DND-41 (cell line): ENCODE data around the gene SERHL2.
"Not testable (repeated sequence)": the region's sequence is repeated elsewhere in the genome, so short reads cannot be mapped to it uniquely, and the experiment has no call there.

Experiments used
- ATAC-seq: fragments of 200-7000 bp; cut with Tn5 transposase; 3 replicates; pipeline ENCODE4 v1.9.1; 2021; ENCODE audit warnings: low read depth; ENCODE audit not compliant: insufficient read depth
- DNase-seq: peaks from one replicate; pipeline ENCODE4 v3.0.0-alpha.2; 2020
- H2AFZ ChIP-seq: 2 replicates; pipeline ENCODE4 v1.6.0; 2012; ENCODE audit warnings: low read depth, low read length
- H3K27ac ChIP-seq: 2 replicates; pipeline ENCODE4 v1.5.1; 2012; ENCODE audit warnings: low read length, inconsistent platforms
- H3K27me3 ChIP-seq: fragments of 200-600 bp; sonication (generic); 2 replicates; pipeline ENCODE4 v1.6.0; 2012; ENCODE audit warnings: low read length, mild to moderate bottlenecking, inconsistent platforms; ENCODE audit not compliant: insufficient read depth, poor library complexity
- H3K36me3 ChIP-seq: 2 replicates; pipeline ENCODE4 v1.5.1; 2012; ENCODE audit warnings: low read length, inconsistent platforms; ENCODE audit not compliant: insufficient read depth
- H3K4me1 ChIP-seq: 2 replicates; pipeline ENCODE4 v1.5.1; 2012; ENCODE audit warnings: mild to moderate bottlenecking, low read length; ENCODE audit not compliant: insufficient read depth
- H3K4me2 ChIP-seq: 2 replicates; pipeline ENCODE4 v1.6.0; 2012; ENCODE audit warnings: mild to moderate bottlenecking, moderate library complexity, low read length, inconsistent platforms; ENCODE audit not compliant: insufficient read depth
- H3K4me3 ChIP-seq, 2 experiments: fragments of 200-600 bp in 1 of 2; shearing (Covaris generic) in 1 of 2; 2 replicates each; pipeline ENCODE4 v1.5.1; 2012 to 2016; ENCODE audit warnings: inconsistent platforms in 2 of 2, low read length in 2 of 2, mild to moderate bottlenecking in 2 of 2, low read depth in 1 of 2, moderate library complexity in 1 of 2
- H3K79me2 ChIP-seq: 2 replicates; pipeline ENCODE4 v1.6.0; 2012; ENCODE audit warnings: low read length, inconsistent platforms; ENCODE audit not compliant: insufficient read depth
- H3K9ac ChIP-seq: 2 replicates; pipeline ENCODE4 v1.6.0; 2012; ENCODE audit warnings: low read depth, mild to moderate bottlenecking, inconsistent platforms, low read length, moderate library complexity
- H3K9me3 ChIP-seq: 2 replicates; pipeline ENCODE4 v1.5.1; 2012; ENCODE audit warnings: low read length, moderate library complexity, mild to moderate bottlenecking, inconsistent platforms; ENCODE audit not compliant: insufficient read depth, severe bottlenecking
- H4K20me1 ChIP-seq: 2 replicates; pipeline ENCODE4 v1.6.0; 2012; ENCODE audit warnings: low read length; ENCODE audit not compliant: insufficient read depth
- EZH2 ChIP-seq: IDR thresholded peaks from 3 replicates; pipeline ENCODE4 v1.6.1; 2012; ENCODE audit warnings: borderline replicate concordance, low read depth, mild to moderate bottlenecking, moderate library complexity, low read length, inconsistent platforms; ENCODE audit not compliant: severe bottlenecking
- TF ChIP-seq, protein P1 (sequence below): IDR thresholded peaks from 2 replicates; pipeline ENCODE4 v1.5.1; 2012; ENCODE audit warnings: borderline replicate concordance, low read length, moderate library complexity, mild to moderate bottlenecking; ENCODE audit not compliant: poor library complexity, severe bottlenecking; ENCODE audit errors: extremely low read depth

Gene SERHL2, protein sequence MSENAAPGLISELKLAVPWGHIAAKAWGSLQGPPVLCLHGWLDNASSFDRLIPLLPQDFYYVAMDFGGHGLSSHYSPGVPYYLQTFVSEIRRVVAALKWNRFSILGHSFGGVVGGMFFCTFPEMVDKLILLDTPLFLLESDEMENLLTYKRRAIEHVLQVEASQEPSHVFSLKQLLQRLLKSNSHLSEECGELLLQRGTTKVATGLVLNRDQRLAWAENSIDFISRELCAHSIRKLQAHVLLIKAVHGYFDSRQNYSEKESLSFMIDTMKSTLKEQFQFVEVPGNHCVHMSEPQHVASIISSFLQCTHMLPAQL

DNA sequence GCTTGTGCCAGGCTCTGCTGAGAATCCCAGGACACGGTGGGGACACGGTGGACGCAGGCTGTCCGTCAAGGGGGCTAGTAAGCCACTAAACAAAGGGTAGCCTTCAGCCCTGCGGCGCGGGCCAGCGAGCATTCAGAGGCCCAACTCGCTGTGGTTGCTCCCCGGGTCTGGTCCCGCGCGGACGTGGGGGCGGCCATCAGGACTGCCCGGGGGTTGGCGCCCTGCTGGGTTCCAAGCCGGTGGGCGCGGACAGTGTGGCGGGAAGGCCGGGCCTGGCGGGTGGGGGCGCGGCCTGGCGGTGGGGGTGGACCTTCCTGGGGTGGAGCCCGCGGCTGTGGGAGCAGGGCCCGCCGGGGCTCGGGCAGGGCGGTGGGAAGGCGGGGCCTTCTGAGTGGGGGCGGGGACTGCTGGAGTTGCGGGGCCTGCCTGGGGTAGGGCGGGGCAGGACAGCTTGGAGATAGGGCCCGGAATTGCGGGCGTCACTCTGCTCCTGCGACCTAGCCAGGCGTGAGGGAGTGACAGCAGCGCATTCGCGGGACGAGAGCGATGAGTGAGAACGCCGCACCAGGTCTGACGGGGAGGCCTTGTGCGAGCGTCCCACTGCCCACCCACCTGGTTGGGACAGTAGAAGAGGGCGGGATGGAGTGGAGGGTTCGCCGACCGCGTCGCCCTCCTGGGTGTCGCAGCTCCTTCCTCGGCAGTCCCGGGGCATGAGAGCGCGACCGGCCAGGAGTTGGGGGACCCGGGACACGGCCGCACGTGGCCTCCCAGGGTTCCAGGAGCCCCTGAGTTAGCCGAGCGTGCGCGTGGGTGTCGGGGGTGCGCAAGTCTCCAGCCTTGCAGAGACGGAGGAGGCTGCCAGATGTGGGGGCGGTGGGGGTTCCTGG is at the start of gene SERHL2:
TSS of gene SERHL2 (plus strand) at position 482 of the 887 bp plus-strand sequence. CDS start at position 547, 65 bp downstream.
- Histone ChIP-seq H3K4me2 (no peak within 1 kb of the TSS), H3K9me3 (no peaks in the 10 kb centered on the region), H3K9ac (no peak within 1 kb of the TSS), H3K4me1 (no peaks in the 10 kb centered on the region), H3K36me3 (no peaks in the 10 kb centered on the region), H3K79me2 (no peaks in the 10 kb centered on the region), H3K4me3 (no peak within 1 kb of the TSS), H3K27me3 (no peaks in the 10 kb centered on the region), H2AFZ (no peak within 1 kb of the TSS), H3K27ac (no peak within 1 kb of the TSS), H4K20me1 (no peaks in the 10 kb centered on the region)
- TF ChIP-seq, protein P1, sequence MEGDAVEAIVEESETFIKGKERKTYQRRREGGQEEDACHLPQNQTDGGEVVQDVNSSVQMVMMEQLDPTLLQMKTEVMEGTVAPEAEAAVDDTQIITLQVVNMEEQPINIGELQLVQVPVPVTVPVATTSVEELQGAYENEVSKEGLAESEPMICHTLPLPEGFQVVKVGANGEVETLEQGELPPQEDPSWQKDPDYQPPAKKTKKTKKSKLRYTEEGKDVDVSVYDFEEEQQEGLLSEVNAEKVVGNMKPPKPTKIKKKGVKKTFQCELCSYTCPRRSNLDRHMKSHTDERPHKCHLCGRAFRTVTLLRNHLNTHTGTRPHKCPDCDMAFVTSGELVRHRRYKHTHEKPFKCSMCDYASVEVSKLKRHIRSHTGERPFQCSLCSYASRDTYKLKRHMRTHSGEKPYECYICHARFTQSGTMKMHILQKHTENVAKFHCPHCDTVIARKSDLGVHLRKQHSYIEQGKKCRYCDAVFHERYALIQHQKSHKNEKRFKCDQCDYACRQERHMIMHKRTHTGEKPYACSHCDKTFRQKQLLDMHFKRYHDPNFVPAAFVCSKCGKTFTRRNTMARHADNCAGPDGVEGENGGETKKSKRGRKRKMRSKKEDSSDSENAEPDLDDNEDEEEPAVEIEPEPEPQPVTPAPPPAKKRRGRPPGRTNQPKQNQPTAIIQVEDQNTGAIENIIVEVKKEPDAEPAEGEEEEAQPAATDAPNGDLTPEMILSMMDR: no peak
- no peak for TF ChIP-seq EZH2
- DNase-seq (no peak), ATAC-seq (peak; percentile 44)

DNA sequence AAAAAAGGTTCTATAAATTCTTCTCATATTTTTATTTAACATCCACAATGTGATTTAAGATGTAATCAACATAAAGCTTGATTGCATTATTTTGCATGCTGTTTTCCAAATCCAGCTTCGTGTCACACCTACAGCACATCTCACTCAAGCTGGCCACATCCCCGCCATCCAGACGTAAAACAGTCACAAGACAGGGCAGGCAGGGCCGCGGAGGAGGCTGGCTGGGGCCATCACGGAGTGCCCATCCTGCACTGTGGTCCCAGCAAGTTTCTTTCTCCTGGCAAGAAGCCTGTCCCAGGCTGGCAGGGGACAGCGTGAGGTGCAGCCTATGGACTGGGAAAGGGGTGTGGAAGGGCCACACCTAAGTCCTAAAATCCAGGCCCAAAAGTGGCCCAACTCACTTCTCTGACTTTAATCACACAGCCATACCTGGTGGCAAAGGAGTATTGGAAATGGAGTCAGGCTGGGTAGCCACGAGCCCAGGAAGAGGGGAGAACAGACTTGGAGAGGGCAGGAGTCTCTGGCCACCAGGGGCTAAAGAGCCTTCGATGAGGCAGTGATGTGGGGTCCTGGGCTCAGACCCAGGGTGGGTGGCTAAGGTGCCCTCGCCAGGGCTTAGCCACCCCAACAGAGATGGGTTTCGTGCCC is 45.3 kb upstream of the SERHL2 start:
- H3K79me2 ChIP-seq, H3K9me3 ChIP-seq, H3K9ac ChIP-seq, H3K4me1 ChIP-seq, H3K27me3 ChIP-seq, H3K4me3 ChIP-seq, H2AFZ ChIP-seq, H3K4me2 ChIP-seq, DNase-seq, H3K27ac ChIP-seq: not testable (repeated sequence)
- Histone ChIP-seq H3K36me3 (peaks cover 17% of the 10 kb centered on the region), H4K20me1 (peaks cover 16% of the 10 kb centered on the region)
- ATAC-seq: peak; percentile 23

DNA sequence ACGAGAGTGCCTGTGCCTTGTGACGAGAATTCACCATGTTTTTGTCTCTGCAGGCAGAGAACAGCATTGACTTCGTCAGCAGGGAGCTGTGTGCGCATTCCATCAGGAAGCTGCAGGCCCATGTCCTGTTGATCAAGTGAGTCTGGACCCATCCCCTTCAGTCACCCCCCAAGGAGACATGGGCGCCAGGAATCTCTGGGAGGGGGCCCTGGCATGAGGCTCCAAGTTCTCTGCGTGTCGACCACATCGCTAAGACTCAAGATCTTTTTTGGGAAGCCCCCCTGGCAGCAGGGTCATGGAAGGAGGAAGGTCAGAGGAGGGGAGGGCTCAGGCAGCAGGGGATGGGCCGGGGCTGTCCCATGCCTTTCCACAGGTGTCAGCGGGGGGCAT is 44.8 kb upstream of the SERHL2 start:
- H3K27me3 ChIP-seq, H3K9me3 ChIP-seq, H2AFZ ChIP-seq, H3K9ac ChIP-seq, H3K79me2 ChIP-seq, H3K27ac ChIP-seq, H3K4me2 ChIP-seq, H3K4me1 ChIP-seq, DNase-seq, H3K4me3 ChIP-seq: not testable (repeated sequence)
- peak; percentile 25 for ATAC-seq
- peaks cover 16% of the 10 kb centered on the region for H4K20me1 ChIP-seq
- peaks cover 22% of the 10 kb centered on the region for H3K36me3 ChIP-seq

DNA sequence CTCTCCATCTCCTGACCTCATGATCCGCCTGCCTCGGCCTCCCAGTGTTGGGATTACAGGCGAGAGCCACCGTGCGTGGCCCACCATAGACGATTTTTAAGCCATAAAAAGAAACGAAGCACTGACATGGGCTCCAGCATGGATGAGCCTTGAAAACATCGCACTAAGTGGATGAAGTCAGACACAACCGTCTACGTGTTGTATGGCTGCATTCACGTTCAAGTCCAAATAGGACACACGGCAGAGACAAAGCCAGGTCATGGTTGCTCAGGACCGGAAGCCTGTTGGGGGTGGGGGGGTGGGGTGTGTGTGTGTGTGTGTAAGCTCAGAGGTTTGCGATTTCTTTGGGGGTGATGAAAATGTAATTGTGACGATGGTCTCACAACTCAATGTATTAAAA is 44.2 kb upstream of the SERHL2 start:
- Histone ChIP-seq H4K20me1 (peaks cover 21% of the 10 kb centered on the region), H3K9me3 (no peaks in the 10 kb centered on the region), H3K79me2 (no peaks in the 10 kb centered on the region), H2AFZ (no peak overlapping the region), H3K4me1 (no peaks in the 10 kb centered on the region), H3K36me3 (peaks cover 27% of the 10 kb centered on the region), H3K4me2 (no peak overlapping the region), H3K27ac (no peak overlapping the region), H3K4me3 (no peak overlapping the region), H3K9ac (no peak overlapping the region), H3K27me3 (no peaks in the 10 kb centered on the region)
- TF ChIP-seq, protein P1: no peak
- TF ChIP-seq EZH2: no peak
- ATAC-seq (no peak), DNase-seq (no peak)
